Panc1 (cell line): Measurements from ENCODE around the gene RPAP2.

Experiments used
- CTCF ChIP-seq: fragments of 450-650 bp; IDR thresholded peaks from 2 replicates; pipeline ENCODE4 v1.5.1; 2017; ENCODE audit warnings: mild to moderate bottlenecking
- POLR2AphosphoS5 ChIP-seq: IDR thresholded peaks from 2 replicates; pipeline ENCODE4 v1.6.1; 2012; ENCODE audit warnings: mild to moderate bottlenecking, low read depth, low read length, moderate library complexity
- REST ChIP-seq, 2 experiments: IDR thresholded peaks; 2 replicates each; pipeline ENCODE4 v1.6.1; 2011 to 2012; ENCODE audit warnings: low read depth in 2 of 2, control low read depth in 1 of 2, low read length in 1 of 2, mild to moderate bottlenecking in 1 of 2, moderate library complexity in 1 of 2; ENCODE audit not compliant: insufficient read depth in 1 of 2
- SIN3A ChIP-seq: IDR thresholded peaks from 2 replicates; pipeline ENCODE4 v1.6.1; 2012; ENCODE audit warnings: low read depth, mild to moderate bottlenecking, low read length, moderate library complexity, borderline replicate concordance; ENCODE audit not compliant: insufficient read depth
- TCF7L2 ChIP-seq: IDR thresholded peaks from 2 replicates; pipeline ENCODE4 v1.6.1; 2011; ENCODE audit warnings: mild to moderate bottlenecking, low read depth, low read length, inconsistent platforms

DNA sequence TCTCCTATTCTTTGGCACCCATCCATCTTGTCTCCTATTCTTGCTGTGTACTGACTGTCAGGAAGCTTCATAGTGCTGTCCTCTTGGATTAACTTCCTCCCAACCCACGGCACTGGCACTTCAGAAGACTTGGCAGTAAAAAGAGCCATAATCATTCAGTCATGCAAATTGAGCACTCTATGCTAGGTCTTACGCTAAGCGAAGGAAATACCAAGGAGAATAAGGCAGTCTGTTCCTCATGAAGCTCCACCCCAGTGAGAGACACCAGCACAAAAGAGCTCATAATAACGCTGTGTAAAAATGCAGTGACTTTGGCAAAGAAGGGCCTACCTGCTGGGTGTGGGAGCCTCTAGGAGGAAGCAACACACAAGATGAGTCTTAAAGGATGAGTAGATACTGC, 120.8 kb downstream of the RPAP2 start:
- TF ChIP-seq CTCF, result no peak
- no peak for TF ChIP-seq POLR2AphosphoS5
- no peak for TF ChIP-seq SIN3A
- no peak for TF ChIP-seq REST (IDR thresholded peaks at IDR 0.05; ENCODE audit: insufficient read depth in 1 of 2, low read depth in 2 of 2, low read length in 1 of 2)
- TF ChIP-seq TCF7L2, result no peak
